ENCODE measurements around the gene TOPBP1. TPM values are rescaled to one million over a fixed set of nuclear protein-coding genes. Genes with fewer than 3 reads are reported as not detected.

TOPBP1 gene
- total and polyA plus RNA-seq, 2 of the 4 experiments (the other 2 are of a cell fraction) = 19.5 to 50.5 TPM

GRCh38 chr3:133675631-133676335 is 14.0 kb upstream of the TOPBP1 start:
- POLR2A ChIA-PET (ENCODE audit: unreplicated experiment) = no interaction called here
- in situ Hi-C loops (cut with MboI; ENCODE audit: low sequenced_read_pairs) = no loop called here

More at GRCh38 chr3:133675631-133676335, 14.0 kb upstream of the TOPBP1 start:
- Histone ChIP-seq H3K4ac (ENCODE audit: low read depth, low read length) (no peak overlapping the region), H4K8ac (ENCODE audit: low read depth in 2 of 2, low read length in 2 of 2) (no peak overlapping the region), H2BK120ac (ENCODE audit: low read depth, low read length) (no peak overlapping the region), H3K18ac (ENCODE audit: low read depth, low read length) (no peak overlapping the region), H3K36me3 (ENCODE audit: control insufficient read depth, insufficient read depth, low read length) (no peaks in the 10 kb centered on the region), H3K4me2 (ENCODE audit: low read depth, low read length) (no peak overlapping the region), H3K23ac (ENCODE audit: low read depth, low read length) (no peak overlapping the region), H2BK20ac (ENCODE audit: low read depth, low read length) (no peak overlapping the region), H4K5ac (ENCODE audit: low read depth, low read length) (no peak overlapping the region), H3K27me3 (ENCODE audit: control insufficient read depth, insufficient read depth, low read length) (peaks cover 34% of the 10 kb centered on the region), H3K27ac (ENCODE audit: insufficient read depth, low read length) (no peak overlapping the region), H4K91ac (ENCODE audit: insufficient read depth, low read depth, low read length) (no peak overlapping the region), H4K20me1 (ENCODE audit: insufficient read depth, low read length) (no peaks in the 10 kb centered on the region), H2BK5ac (ENCODE audit: low read depth, low read length, poor library complexity, severe bottlenecking) (no peak overlapping the region), H2AK9ac (replicated peaks; ENCODE audit: low read depth, low read length, poor library complexity) (no peak overlapping the region), H3K9me1 (ENCODE audit: insufficient read depth, low read length) (no peaks in the 10 kb centered on the region), H3K56ac (ENCODE audit: extremely low read depth, insufficient read depth, low read length) (no peak overlapping the region), H3K4me1 (ENCODE audit: control insufficient read depth, insufficient read depth, low read length) (no peaks in the 10 kb centered on the region; the same call in 1 of the 2 replicates), H3K79me1 (ENCODE audit: low read depth in 1 of 2, low read length in 2 of 2) (no peaks in the 10 kb centered on the region), H3K14ac (replicated peaks; ENCODE audit: low read depth, low read length) (no peak overlapping the region), H3K9me3 (ENCODE audit: control insufficient read depth, insufficient read depth, low read length) (no peaks in the 10 kb centered on the region), H2AFZ (replicated peaks; ENCODE audit: low read length, poor library complexity) (no peak overlapping the region), H3K4me3 (ENCODE audit: insufficient read depth, low read depth, low read length) (no peak overlapping the region), H2BK15ac (ENCODE audit: low read depth, low read length) (no peak overlapping the region), H2AK5ac (ENCODE audit: low read depth, low read length) (no peak overlapping the region), H3K9ac (ENCODE audit: low read depth, low read length) (no peak overlapping the region)
- TF ChIP-seq USF2 (IDR thresholded peaks at IDR 0.05; ENCODE audit: low read depth, low read length) (no peak), MXI1 (IDR thresholded peaks at IDR 0.05; ENCODE audit: borderline replicate concordance, low read depth, low read length) (no peak)
- no TSS peak for BruUV-seq (replicated peaks)
- DNase-seq (no peak), ATAC-seq (ENCODE audit: low read depth) (no peak)
- dilution Hi-C loops (cut with HindIII; ENCODE audit: low sequenced_read_pairs, unreplicated experiment) = no loop called here
- WGBS, 2 experiments (ENCODE audit: extremely low coverage in 2 of 2, insufficient read length in 1 of 2) = 18% methylated on average over 2 of the region's 6 CpGs; no CpG with 5 or more reads in 1 of the 2 experiments
- CTCF ChIA-PET = interaction anchor here (1.2 kb wide), 1 partner anchor 143 kb away, joined by 3 read pairs; no protein-coding TSS in a partner anchor
- intact Hi-C loops (cut with micrococcal nuclease) = no loop called here
